ENCODE data around the gene CRABP2. TPM values are rescaled to one million over a fixed set of nuclear protein-coding genes. Genes with fewer than 3 reads are reported as not detected.
A peak's percentile ranks its signal among the peaks of the same experiment; 100 is the strongest.

Gene CRABP2
- total RNA-seq, 2 donors from 2014 or later, result 0.99 to 3.6 TPM

DNA sequence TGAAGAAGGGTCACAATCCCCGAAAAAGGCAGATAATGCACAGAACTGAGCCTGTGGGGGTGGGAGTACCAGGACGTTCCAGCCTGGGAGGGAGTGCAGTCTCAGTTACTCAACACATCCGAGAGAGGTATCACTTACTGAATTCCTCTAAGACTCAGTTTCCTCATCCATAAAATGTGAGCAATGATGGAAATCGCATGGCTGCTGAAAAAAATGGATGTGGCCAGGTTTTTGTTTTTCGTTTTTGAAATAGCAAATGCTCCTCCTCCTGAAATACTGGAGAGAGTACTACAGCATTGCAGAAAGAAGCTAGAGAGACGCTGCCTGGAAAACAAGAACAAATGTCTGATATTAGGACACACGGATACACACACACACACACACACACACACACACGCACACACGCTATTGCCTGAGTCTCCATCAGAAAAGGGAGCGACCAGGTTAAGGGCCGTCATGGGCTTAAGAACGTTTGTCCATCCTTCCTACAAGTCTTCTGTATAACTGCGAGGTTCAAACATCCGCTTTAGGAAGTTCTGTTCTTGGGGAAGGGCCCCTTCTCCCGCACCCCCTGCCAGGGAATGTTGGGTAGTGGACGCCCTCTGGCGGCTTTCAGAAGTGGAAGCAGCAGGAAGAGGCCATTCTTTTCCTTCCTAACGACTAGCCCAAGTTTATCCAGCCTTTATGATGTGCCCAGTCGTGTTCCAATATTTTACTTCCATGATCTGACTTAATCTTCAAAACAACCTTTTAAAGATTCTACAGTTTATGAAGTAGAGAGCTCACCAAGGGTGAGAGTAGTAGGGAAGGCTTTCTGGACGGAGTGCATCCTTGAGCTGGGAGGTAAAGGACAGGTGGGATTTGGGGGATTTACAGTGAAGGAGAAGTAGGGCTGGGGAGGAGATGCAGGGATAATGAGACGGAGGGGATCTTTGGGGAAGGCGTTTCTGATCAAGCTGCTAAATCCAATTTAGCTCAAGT, 27.5 kb downstream of the CRABP2 start:
- H3K4me1 ChIP-seq, result peaks cover 15% of the 10 kb centered on the region

DNA sequence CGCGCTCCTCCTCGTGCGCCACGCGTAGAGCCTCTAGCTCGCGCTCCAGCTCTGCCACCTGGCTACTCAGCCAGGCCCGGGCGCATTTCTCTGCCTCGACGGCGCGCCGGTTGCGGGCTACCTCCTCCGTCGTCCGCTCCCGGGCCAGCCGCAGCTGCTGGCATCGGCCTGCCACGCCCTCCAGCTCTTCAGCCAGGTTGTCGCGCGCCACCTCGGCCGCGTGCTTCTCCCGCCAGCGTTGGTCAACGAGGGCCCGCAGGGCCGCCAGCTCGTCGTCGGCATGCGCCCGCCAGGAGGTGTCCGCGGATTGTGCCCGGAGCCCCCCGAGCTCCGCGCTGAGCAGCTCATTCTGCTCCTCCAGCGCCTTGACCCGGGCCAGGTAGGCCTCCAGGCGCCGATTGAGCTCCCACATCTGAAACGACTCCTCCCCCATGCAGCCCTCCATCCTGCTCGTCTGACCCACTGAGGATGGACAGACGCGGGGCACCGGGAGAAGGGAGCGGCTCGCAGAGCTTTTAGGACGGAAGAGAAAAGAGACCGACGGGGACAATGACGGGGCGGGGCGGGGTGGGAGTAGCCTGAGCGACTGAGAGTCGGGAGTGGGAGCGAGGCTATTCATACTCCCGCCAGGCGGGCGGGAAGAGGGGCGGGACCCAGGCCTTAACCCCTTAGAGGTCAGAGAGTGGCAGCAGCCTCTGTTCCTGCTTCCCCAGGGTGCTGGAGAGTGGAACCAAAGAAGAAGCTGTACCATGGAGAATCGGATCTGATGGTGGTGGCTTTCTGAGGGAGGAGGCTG, 28.4 kb downstream of the CRABP2 start, which contains the start of gene NES:
Gene NES (minus strand): TSS at position 588 of the 796 bp plus-strand sequence. CDS start 143 bp downstream, at position 445.
- Histone ChIP-seq H3K4me3 (no peak within 1 kb of the TSS), H3K36me3 (replicated peaks in 1 of 2; ENCODE audit: insufficient read depth in 1 of 2, low read depth in 2 of 2) (no peaks in the 10 kb centered on the region), H3K27ac (peak within 1 kb of the TSS in 1 of 4 donors; percentile 41), H3K4me1 (peaks cover 15% of the 10 kb centered on the region), H3K9me3 (no peaks in the 10 kb centered on the region), H3K27me3 (peaks cover 5 to 22% of the 10 kb centered on the region in 2 donors)
- TF ChIP-seq CTCF (IDR thresholded peaks at IDR 0.05) (no peak), POLR2A (IDR thresholded peaks at IDR 0.05) (no peak)
- ATAC-seq (peak; percentile 68), DNase-seq (peak in 2 of 4 donors; percentile 35 to 45)
- 4 to 5% methylated on average over 15 to 70 of the region's 70 CpGs for WGBS, 2 donors
- intact Hi-C loops (cut with DNase I), result no loop called here

More for the DNA sequence above, 27.5 kb downstream of the CRABP2 start:
- WGBS, 2 donors, result 3 to 7% methylated on average over 22 of the region's 22 CpGs
- ATAC-seq (peak; percentile 67), DNase-seq (peak; percentile 50 to 59 (median 56))
- no peak overlapping the region for H3K4me3 ChIP-seq
- TF ChIP-seq POLR2A (IDR thresholded peaks at IDR 0.05) (no peak), CTCF (IDR thresholded peaks at IDR 0.05) (peak; percentile 39 to 77 (median 68))
- no peaks in the 10 kb centered on the region for H3K9me3 ChIP-seq
- peak overlapping the region in 1 of 4 donors; percentile 41 for H3K27ac ChIP-seq
- H3K27me3 ChIP-seq, result peaks cover 5 to 22% of the 10 kb centered on the region in 2 donors
- no peaks in the 10 kb centered on the region for H3K36me3 ChIP-seq (replicated peaks in 1 of 2; ENCODE audit: insufficient read depth in 1 of 2, low read depth in 2 of 2)
- intact Hi-C loops (cut with DNase I), result no loop called here

- no peak overlapping the region for H3K4me3 ChIP-seq
- peaks cover 15% of the 10 kb centered on the region for H3K4me1 ChIP-seq
- WGBS, 2 donors, result 21 to 65% methylated on average over 8 to 49 of the region's 49 CpGs
- DNase-seq (no peak), ATAC-seq (peak; percentile 26)
- no peak for TF ChIP-seq POLR2A (IDR thresholded peaks at IDR 0.05)
- no peak for TF ChIP-seq CTCF (IDR thresholded peaks at IDR 0.05)
- H3K36me3 ChIP-seq (replicated peaks in 1 of 2; ENCODE audit: insufficient read depth in 1 of 2, low read depth in 2 of 2), result no peaks in the 10 kb centered on the region
- peak overlapping the region in 1 of 4 donors; percentile 21 for H3K27ac ChIP-seq
- intact Hi-C loops (cut with DNase I), result no loop called here
- H3K27me3 ChIP-seq, result peaks cover 5 to 22% of the 10 kb centered on the region in 2 donors
- H3K9me3 ChIP-seq, result no peaks in the 10 kb centered on the region
Measured at GRCh38 chr1:156676114-156676819, 29.1 kb downstream of the CRABP2 start.

GRCh38 chr1:156675210-156676113, 29.9 kb downstream of the CRABP2 start:
- TF ChIP-seq POLR2A (IDR thresholded peaks at IDR 0.05) (no peak), CTCF (IDR thresholded peaks at IDR 0.05) (no peak)
- H3K9me3 ChIP-seq, result no peaks in the 10 kb centered on the region
- H3K36me3 ChIP-seq (replicated peaks in 1 of 2; ENCODE audit: insufficient read depth in 1 of 2, low read depth in 2 of 2), result no peaks in the 10 kb centered on the region
- no peak for DNase-seq
- ATAC-seq, result no peak
- H3K27me3 ChIP-seq, result peaks cover 5 to 22% of the 10 kb centered on the region in 2 donors
- no peak overlapping the region for H3K27ac ChIP-seq
- intact Hi-C loops (cut with DNase I), result no loop called here
- WGBS, 2 donors, result 47 to 53% methylated on average over 15 to 18 of the region's 18 CpGs
- peaks cover 15% of the 10 kb centered on the region for H3K4me1 ChIP-seq
- no peak overlapping the region for H3K4me3 ChIP-seq

Data from body of pancreas (tissue), 4 donors.